ENCODE results near the gene DNAH8.
"Not testable (repeated sequence)": the region's sequence is repeated elsewhere in the genome, so short reads cannot be mapped to it uniquely, and the experiment has no call there.

Gene DNAH8

GRCh38 chr6:38789256-38789655, 74.1 kb downstream of the DNAH8 start:
- no peaks in the 10 kb centered on the region for H3K27me3 ChIP-seq (ENCODE audit: control insufficient read depth, insufficient read depth, low read length)
- H3K4me1 ChIP-seq (ENCODE audit: control insufficient read depth, insufficient read depth, low read length), result no peaks in the 10 kb centered on the region
- no peaks in the 10 kb centered on the region for H3K36me3 ChIP-seq (ENCODE audit: control insufficient read depth, insufficient read depth, low read length)
- H3K9me3 ChIP-seq (ENCODE audit: control insufficient read depth, low read length), result no peaks in the 10 kb centered on the region
- H3K4me3 ChIP-seq (ENCODE audit: low read length), result no peak overlapping the region
- H3K9ac ChIP-seq (ENCODE audit: low read length), result no peak overlapping the region

- no peak overlapping the region for H3K4me3 ChIP-seq (ENCODE audit: low read length)
- H3K4me1 ChIP-seq (ENCODE audit: control insufficient read depth, insufficient read depth, low read length), result peaks cover 13% of the 10 kb centered on the region
- H3K36me3 ChIP-seq (ENCODE audit: control insufficient read depth, insufficient read depth, low read length), result no peaks in the 10 kb centered on the region
- no peak overlapping the region for H3K9ac ChIP-seq (ENCODE audit: low read length)
- no peaks in the 10 kb centered on the region for H3K27me3 ChIP-seq (ENCODE audit: control insufficient read depth, insufficient read depth, low read length)
- no peaks in the 10 kb centered on the region for H3K9me3 ChIP-seq (ENCODE audit: control insufficient read depth, low read length)
Observed at GRCh38 chr6:38792356-38792755, 77.2 kb downstream of the DNAH8 start.

- H3K27me3 ChIP-seq (ENCODE audit: control insufficient read depth, insufficient read depth, low read length), result no peaks in the 10 kb centered on the region
- H3K4me1 ChIP-seq (ENCODE audit: control insufficient read depth, insufficient read depth, low read length), result peaks cover 15% of the 10 kb centered on the region
- H3K36me3 ChIP-seq (ENCODE audit: control insufficient read depth, insufficient read depth, low read length), result no peaks in the 10 kb centered on the region
- H3K4me3 ChIP-seq (ENCODE audit: low read length), result no peak overlapping the region
- H3K9ac ChIP-seq (ENCODE audit: low read length), result no peak overlapping the region
- H3K9me3 ChIP-seq (ENCODE audit: control insufficient read depth, low read length), result no peaks in the 10 kb centered on the region
Observed at GRCh38 chr6:38794682-38795081, 79.6 kb downstream of the DNAH8 start.

- Histone ChIP-seq H3K36me3 (ENCODE audit: control insufficient read depth, insufficient read depth, low read length) (no peaks in the 10 kb centered on the region), H3K4me1 (ENCODE audit: control insufficient read depth, insufficient read depth, low read length) (peaks cover 15% of the 10 kb centered on the region)
Observed at GRCh38 chr6:38796006-38796405, 80.9 kb downstream of the DNAH8 start.

GRCh38 chr6:38796437-38796836, 81.3 kb downstream of the DNAH8 start:
- H3K9ac ChIP-seq (ENCODE audit: low read length); H3K27me3 ChIP-seq (ENCODE audit: control insufficient read depth, insufficient read depth, low read length); H3K36me3 ChIP-seq (ENCODE audit: control insufficient read depth, insufficient read depth, low read length); H3K4me3 ChIP-seq (ENCODE audit: low read length); H3K9me3 ChIP-seq (ENCODE audit: control insufficient read depth, low read length): not testable (repeated sequence)
- peaks cover 15% of the 10 kb centered on the region for H3K4me1 ChIP-seq (ENCODE audit: control insufficient read depth, insufficient read depth, low read length)

More at GRCh38 chr6:38796006-38796405, 80.9 kb downstream of the DNAH8 start:
- Histone ChIP-seq H3K4me3 (ENCODE audit: low read length) (no peak overlapping the region), H3K9me3 (ENCODE audit: control insufficient read depth, low read length) (no peaks in the 10 kb centered on the region), H3K9ac (ENCODE audit: low read length) (no peak overlapping the region), H3K27me3 (ENCODE audit: control insufficient read depth, insufficient read depth, low read length) (no peaks in the 10 kb centered on the region)

GRCh38 chr6:38796850-38797249, 81.7 kb downstream of the DNAH8 start:
- no peaks in the 10 kb centered on the region for H3K36me3 ChIP-seq (ENCODE audit: control insufficient read depth, insufficient read depth, low read length)
- no peaks in the 10 kb centered on the region for H3K9me3 ChIP-seq (ENCODE audit: control insufficient read depth, low read length)
- H3K27me3 ChIP-seq (ENCODE audit: control insufficient read depth, insufficient read depth, low read length), result no peaks in the 10 kb centered on the region
- H3K4me3 ChIP-seq (ENCODE audit: low read length), result no peak overlapping the region
- peaks cover 15% of the 10 kb centered on the region for H3K4me1 ChIP-seq (ENCODE audit: control insufficient read depth, insufficient read depth, low read length)
- no peak overlapping the region for H3K9ac ChIP-seq (ENCODE audit: low read length)

GRCh38 chr6:38797391-38797790, 82.3 kb downstream of the DNAH8 start:
- Histone ChIP-seq H3K4me1 (ENCODE audit: control insufficient read depth, insufficient read depth, low read length) (peaks cover 15% of the 10 kb centered on the region), H3K36me3 (ENCODE audit: control insufficient read depth, insufficient read depth, low read length) (no peaks in the 10 kb centered on the region), H3K9me3 (ENCODE audit: control insufficient read depth, low read length) (no peaks in the 10 kb centered on the region)

GRCh38 chr6:38799529-38800184, 84.5 kb downstream of the DNAH8 start:
- H3K4me1 ChIP-seq (ENCODE audit: control insufficient read depth, insufficient read depth, low read length), result peaks cover 15% of the 10 kb centered on the region
- H3K4me3 ChIP-seq (ENCODE audit: low read length), result no peak overlapping the region
- H3K9ac ChIP-seq (ENCODE audit: low read length), result no peak overlapping the region
- no peaks in the 10 kb centered on the region for H3K27me3 ChIP-seq (ENCODE audit: control insufficient read depth, insufficient read depth, low read length)
- no peaks in the 10 kb centered on the region for H3K9me3 ChIP-seq (ENCODE audit: control insufficient read depth, low read length)
- H3K36me3 ChIP-seq (ENCODE audit: control insufficient read depth, insufficient read depth, low read length), result no peaks in the 10 kb centered on the region

More at GRCh38 chr6:38797391-38797790, 82.3 kb downstream of the DNAH8 start:
- Histone ChIP-seq H3K27me3 (ENCODE audit: control insufficient read depth, insufficient read depth, low read length) (no peaks in the 10 kb centered on the region), H3K4me3 (ENCODE audit: low read length) (no peak overlapping the region), H3K9ac (ENCODE audit: low read length) (no peak overlapping the region)

GRCh38 chr6:38801305-38801704, 86.2 kb downstream of the DNAH8 start:
- Histone ChIP-seq H3K4me1 (ENCODE audit: control insufficient read depth, insufficient read depth, low read length) (peaks cover 8% of the 10 kb centered on the region), H3K9me3 (ENCODE audit: control insufficient read depth, low read length) (no peaks in the 10 kb centered on the region), H3K9ac (ENCODE audit: low read length) (no peak overlapping the region), H3K4me3 (ENCODE audit: low read length) (no peak overlapping the region), H3K36me3 (ENCODE audit: control insufficient read depth, insufficient read depth, low read length) (no peaks in the 10 kb centered on the region), H3K27me3 (ENCODE audit: control insufficient read depth, insufficient read depth, low read length) (no peaks in the 10 kb centered on the region)

- H3K4me1 ChIP-seq (ENCODE audit: control insufficient read depth, insufficient read depth, low read length), result peaks cover under 1% of the 10 kb centered on the region
- H3K4me3 ChIP-seq (ENCODE audit: low read length), result no peak overlapping the region
- no peaks in the 10 kb centered on the region for H3K27me3 ChIP-seq (ENCODE audit: control insufficient read depth, insufficient read depth, low read length)
- no peaks in the 10 kb centered on the region for H3K9me3 ChIP-seq (ENCODE audit: control insufficient read depth, low read length)
- no peak overlapping the region for H3K9ac ChIP-seq (ENCODE audit: low read length)
- H3K36me3 ChIP-seq (ENCODE audit: control insufficient read depth, insufficient read depth, low read length), result no peaks in the 10 kb centered on the region
Observed at GRCh38 chr6:38802497-38802896, 87.4 kb downstream of the DNAH8 start.

- H3K9me3 ChIP-seq (ENCODE audit: control insufficient read depth, low read length), result no peaks in the 10 kb centered on the region
- no peak overlapping the region for H3K9ac ChIP-seq (ENCODE audit: low read length)
Observed at GRCh38 chr6:38803129-38803528, 88.0 kb downstream of the DNAH8 start.

GRCh38 chr6:38804358-38804757, 89.2 kb downstream of the DNAH8 start:
- Histone ChIP-seq H3K27me3 (ENCODE audit: control insufficient read depth, insufficient read depth, low read length) (no peaks in the 10 kb centered on the region), H3K9ac (ENCODE audit: low read length) (no peak overlapping the region), H3K4me1 (ENCODE audit: control insufficient read depth, insufficient read depth, low read length) (no peaks in the 10 kb centered on the region), H3K36me3 (ENCODE audit: control insufficient read depth, insufficient read depth, low read length) (no peaks in the 10 kb centered on the region), H3K4me3 (ENCODE audit: low read length) (no peak overlapping the region), H3K9me3 (ENCODE audit: control insufficient read depth, low read length) (no peaks in the 10 kb centered on the region)

More at GRCh38 chr6:38803129-38803528, 88.0 kb downstream of the DNAH8 start:
- Histone ChIP-seq H3K4me1 (ENCODE audit: control insufficient read depth, insufficient read depth, low read length) (no peaks in the 10 kb centered on the region), H3K4me3 (ENCODE audit: low read length) (no peak overlapping the region), H3K36me3 (ENCODE audit: control insufficient read depth, insufficient read depth, low read length) (no peaks in the 10 kb centered on the region), H3K27me3 (ENCODE audit: control insufficient read depth, insufficient read depth, low read length) (no peaks in the 10 kb centered on the region)
